ENCODE measurements around the gene OTOG.

OTOG gene

GRCh38 chr11:17575431-17576425 is 28.7 kb downstream of the OTOG start:
- no peaks in the 10 kb centered on the region for H3K36me3 ChIP-seq
- no peak for DNase-seq
- H3K4me3 ChIP-seq (ENCODE audit: low read depth, low read length): no peak overlapping the region
- H3K9me3 ChIP-seq: no peaks in the 10 kb centered on the region
- H3K27me3 ChIP-seq: no peaks in the 10 kb centered on the region
- no peaks in the 10 kb centered on the region for H3K4me1 ChIP-seq
- TF ChIP-seq CTCF (IDR thresholded peaks at IDR 0.05; ENCODE audit: low read depth, low read length): no peak

GRCh38 chr11:17578296-17578695 is 31.2 kb downstream of the OTOG start:
- no peaks in the 10 kb centered on the region for H3K9me3 ChIP-seq
- H3K27me3 ChIP-seq: no peaks in the 10 kb centered on the region
- no peak overlapping the region for H3K4me3 ChIP-seq (ENCODE audit: low read depth, low read length)
- TF ChIP-seq CTCF (IDR thresholded peaks at IDR 0.05; ENCODE audit: low read depth, low read length): no peak
- no peak for DNase-seq
- no peaks in the 10 kb centered on the region for H3K36me3 ChIP-seq
- H3K4me1 ChIP-seq: no peaks in the 10 kb centered on the region

GRCh38 chr11:17578958-17579357 is 31.9 kb downstream of the OTOG start:
- TF ChIP-seq CTCF (IDR thresholded peaks at IDR 0.05; ENCODE audit: low read depth, low read length): no peak
- no peaks in the 10 kb centered on the region for H3K27me3 ChIP-seq
- H3K4me1 ChIP-seq: no peaks in the 10 kb centered on the region
- no peak for DNase-seq
- H3K9me3 ChIP-seq: no peaks in the 10 kb centered on the region
- H3K4me3 ChIP-seq (ENCODE audit: low read depth, low read length): no peak overlapping the region
- no peaks in the 10 kb centered on the region for H3K36me3 ChIP-seq

- TF ChIP-seq CTCF (IDR thresholded peaks at IDR 0.05; ENCODE audit: low read depth, low read length): no peak
- Histone ChIP-seq H3K4me3 (ENCODE audit: low read depth, low read length) (no peak overlapping the region), H3K36me3 (no peaks in the 10 kb centered on the region), H3K4me1 (no peaks in the 10 kb centered on the region), H3K27me3 (no peaks in the 10 kb centered on the region), H3K9me3 (no peaks in the 10 kb centered on the region)
- DNase-seq: no peak
These were observed 32.4 kb downstream of the OTOG start for GRCh38 chr11:17579451-17579850.

- no peak overlapping the region for H3K4me3 ChIP-seq (ENCODE audit: low read depth, low read length)
- TF ChIP-seq CTCF (IDR thresholded peaks at IDR 0.05; ENCODE audit: low read depth, low read length): no peak
- H3K27me3 ChIP-seq: no peaks in the 10 kb centered on the region
- no peaks in the 10 kb centered on the region for H3K9me3 ChIP-seq
- no peaks in the 10 kb centered on the region for H3K4me1 ChIP-seq
- H3K36me3 ChIP-seq: no peaks in the 10 kb centered on the region
- DNase-seq: no peak
These were observed 33.2 kb downstream of the OTOG start for GRCh38 chr11:17580271-17580670.

Measured in BE2C (cell line).